K562 (cell line): ENCODE results near the gene POLR3GL. TPM values are rescaled to one million over a fixed set of nuclear protein-coding genes. Genes with fewer than 3 reads are reported as not detected.
A peak's percentile ranks its signal among the peaks of the same experiment; 100 is the strongest.

Source experiments
- ARID4B ChIP-seq: sonication (generic); formaldehyde crosslinking; IDR thresholded peaks from 2 replicates; pipeline ENCODE4 v1.8.0; 2022; ENCODE audit warnings: mild to moderate bottlenecking, missing genetic modification reagents
- ATF6 ChIP-seq: sonication (generic); formaldehyde crosslinking; IDR thresholded peaks from 2 replicates; pipeline ENCODE4 v1.4.0; 2020; ENCODE audit warnings: mild to moderate bottlenecking, missing genetic modification reagents
- BHLHE40 ChIP-seq: IDR thresholded peaks from 2 replicates; pipeline ENCODE4 v1.6.1; 2011; ENCODE audit warnings: low read length, improper control_type of control experiment
- BRCA1 ChIP-seq, 2 experiments: fragments of 450-650 bp in 1 of 2; sonication (generic) in 1 of 2; formaldehyde crosslinking in 1 of 2; IDR thresholded peaks; 2 replicates each; pipeline versions ENCODE4 v1.5.0 to v1.6.1; 2017 to 2020; ENCODE audit warnings: mild to moderate bottlenecking in 1 of 2, missing genetic modification reagents in 1 of 2
- E2F3 ChIP-seq: fragments of 250-450 bp; sonication (Bioruptor Pico); IDR thresholded peaks from 2 replicates; pipeline ENCODE4 v1.4.0; 2020; ENCODE audit warnings: mild to moderate bottlenecking
- EHMT2 ChIP-seq: fragments of 450-650 bp; IDR thresholded peaks from 2 replicates; pipeline ENCODE4 v1.6.1; 2018; ENCODE audit warnings: antibody characterized with exemption
- ELK1 ChIP-seq: sonication (generic); formaldehyde crosslinking; IDR thresholded peaks from 2 replicates; pipeline ENCODE4 v1.8.1; 2022; ENCODE audit warnings: missing genetic modification reagents
- FOXM1 ChIP-seq, 2 experiments: fragments of 450-650 bp in 1 of 2; sonication (generic) in 1 of 2; formaldehyde crosslinking in 1 of 2; IDR thresholded peaks; 2 replicates each; pipeline versions ENCODE4 v1.6.1 to v1.9.0; 2017 to 2022; ENCODE audit warnings: low read depth in 2 of 2, mild to moderate bottlenecking in 2 of 2, missing genetic modification reagents in 1 of 2, moderate library complexity in 1 of 2
- KDM5B ChIP-seq: fragments of 200-600 bp; sonication (generic); IDR thresholded peaks from 2 replicates; pipeline ENCODE4 v1.6.1; 2012; ENCODE audit warnings: low read depth, mild to moderate bottlenecking, moderate library complexity, low read length, control low read depth, inconsistent platforms; ENCODE audit not compliant: insufficient replicate concordance
- KLF6 ChIP-seq: fragments of 250-450 bp; sonication (Bioruptor Pico); IDR thresholded peaks from 2 replicates; pipeline ENCODE4 v1.4.0; 2020; ENCODE audit warnings: mild to moderate bottlenecking, moderate library complexity, borderline replicate concordance
- MTA1 ChIP-seq: fragments of 450-650 bp; IDR thresholded peaks from 2 replicates; pipeline ENCODE4 v1.6.1; 2017; ENCODE audit warnings: borderline replicate concordance
- NFATC3 ChIP-seq: fragments of 450-650 bp; IDR thresholded peaks from 2 replicates; pipeline ENCODE4 v1.6.1; 2017; ENCODE audit warnings: mild to moderate bottlenecking
- PHF8 ChIP-seq: fragments of 200-600 bp; sonication (generic); IDR thresholded peaks from 2 replicates; pipeline ENCODE4 v1.6.1; 2012; ENCODE audit warnings: mixed run types, mild to moderate bottlenecking, inconsistent platforms, low read length, moderate library complexity, borderline replicate concordance
- TAF7 ChIP-seq: fragments of 450-650 bp; IDR thresholded peaks from 2 replicates; pipeline ENCODE4 v1.6.1; 2016; ENCODE audit warnings: missing genetic modification characterization, missing compliant biosample characterization
- YY1 ChIP-seq, 3 experiments: IDR thresholded peaks; 2 replicates each; pipeline ENCODE4 v1.6.1; 2011; ENCODE audit warnings: low read length in 2 of 3, mild to moderate bottlenecking in 2 of 3, moderate library complexity in 2 of 3, borderline replicate concordance in 1 of 3, control low read depth in 1 of 3, low read depth in 1 of 3; ENCODE audit not compliant: insufficient read depth in 3 of 3, insufficient replicate concordance in 2 of 3, control insufficient read depth in 1 of 3, insufficient read length in 1 of 3; ENCODE audit errors: extremely low read depth in 1 of 3
- ZNF217 ChIP-seq: sonication (generic); formaldehyde crosslinking; IDR thresholded peaks from 2 replicates; pipeline ENCODE4 v1.8.0; 2022; ENCODE audit warnings: mild to moderate bottlenecking, missing genetic modification reagents
- ZNF263 ChIP-seq: sonication (generic); formaldehyde crosslinking; IDR thresholded peaks from 2 replicates; pipeline ENCODE4 v1.8.0; 2022; ENCODE audit warnings: mild to moderate bottlenecking, missing genetic modification reagents, borderline replicate concordance
- ZZZ3 ChIP-seq: fragments of 450-650 bp; IDR thresholded peaks from 2 replicates; pipeline ENCODE4 v1.6.1; 2016; ENCODE audit warnings: antibody characterized with exemption, mild to moderate bottlenecking, moderate library complexity
- polyA plus RNA-seq, 8 experiments: library from polyadenylated mRNA; depleted of rRNA in 4 of 8; stranded (reverse) in 5 of 8; unstranded in 3 of 8; fragments of >200 nt; fragmentation: Nextera tagmentation in 2 of 8; fragmentation: Illumina TruSeq in 1 of 8; extraction: Ambion mirVana in 2 of 8; extraction: Trizol in 1 of 8; gene quantifications; 2 replicates each; pipeline versions ENCODE4 v1.2.1 to v1.2.3, GENCODE V29; 2011 to 2014; ENCODE audit warnings: inconsistent platforms in 1 of 8, missing spikeins in 1 of 8
- total RNA-seq, 7 experiments: library from RNA; depleted of rRNA in 6 of 7; stranded (reverse); fragments of >200 nt in 6 of 7; fragmentation: Illumina TruSeq in 2 of 7; extraction: Trizol in 2 of 7; gene quantifications; 2 replicates each; pipeline versions ENCODE4 v1.2.1 to v1.2.3, GENCODE V29; 2011 to 2021; ENCODE audit warnings: low replicate concordance in 1 of 7

The POLR3GL gene
- total and polyA plus RNA-seq, 9 of the 15 experiments (the other 6 are each of a cell fraction or from before 2014, with no cell fraction given) = 14.6 to 48.4 (median 38.2) TPM

GRCh38 chr1:145918144-145918991 is 46.1 kb upstream of the POLR3GL start, which contains the start of gene PEX11B (continued):
- no peak for TF ChIP-seq ELK1 (CRISPR knock-in tag)
- no peak for TF ChIP-seq E2F3 (CRISPR knock-in tag)
- TF ChIP-seq NFATC3 = no peak
- peak in 2 of 3 experiments; percentile 88 to 89 for TF ChIP-seq YY1 (IDR thresholded peaks at IDR 0.05; ENCODE audit: borderline replicate concordance in 1 of 3, control insufficient read depth in 1 of 3, extremely low read depth in 1 of 3, insufficient read depth in 3 of 3, insufficient read length in 1 of 3, insufficient replicate concordance in 2 of 3, low read depth in 1 of 3, low read length in 2 of 3)
- no peak for TF ChIP-seq BRCA1 (IDR thresholded peaks at IDR 0.05)
- no peak for TF ChIP-seq BRCA1 (CRISPR knock-in tag; IDR thresholded peaks at IDR 0.05)
- no peak for TF ChIP-seq KLF6
- TF ChIP-seq ARID4B (CRISPR knock-in tag) = peak; percentile 62
- peak; percentile 74; the same call in 1 of the 2 replicates for TF ChIP-seq PHF8
- TF ChIP-seq ATF6 (CRISPR knock-in tag) = peak; percentile 78; the same call in 1 of the 2 replicates
- TF ChIP-seq ZNF263 = peak; percentile 59
- TF ChIP-seq TAF7 = peak; percentile 45; the same call in 1 of the 2 replicates
- TF ChIP-seq BHLHE40 = peak; percentile 70
- TF ChIP-seq KDM5B = peak; percentile 72
- no peak for TF ChIP-seq EHMT2
- TF ChIP-seq MTA1 = 0 out of 2 replicates have a peak, but pooled peaks have one; percentile 18
- peak; percentile 57; the same call in 1 of the 2 replicates for TF ChIP-seq FOXM1 (IDR thresholded peaks at IDR 0.05; ENCODE audit: low read depth)
- TF ChIP-seq FOXM1 (CRISPR knock-in tag; IDR thresholded peaks at IDR 0.05; ENCODE audit: low read depth) = no peak
- no peak for TF ChIP-seq ZZZ3
- no peak for TF ChIP-seq ZNF217 (CRISPR knock-in tag)
